Jurkat, Clone E6-1 (cell line): Measurements from ENCODE around the gene NYAP1.

Source experiments
- DNase-seq: peaks from one replicate; pipeline ENCODE4 v3.0.0-alpha.2; 2011; ENCODE audit warnings: low read depth, low spot score
- H3K4me3 ChIP-seq: 2 replicates; pipeline ENCODE4 v1.5.1; 2011; ENCODE audit warnings: mild to moderate bottlenecking, low read length, control low read depth, moderate library complexity

Gene NYAP1

DNA sequence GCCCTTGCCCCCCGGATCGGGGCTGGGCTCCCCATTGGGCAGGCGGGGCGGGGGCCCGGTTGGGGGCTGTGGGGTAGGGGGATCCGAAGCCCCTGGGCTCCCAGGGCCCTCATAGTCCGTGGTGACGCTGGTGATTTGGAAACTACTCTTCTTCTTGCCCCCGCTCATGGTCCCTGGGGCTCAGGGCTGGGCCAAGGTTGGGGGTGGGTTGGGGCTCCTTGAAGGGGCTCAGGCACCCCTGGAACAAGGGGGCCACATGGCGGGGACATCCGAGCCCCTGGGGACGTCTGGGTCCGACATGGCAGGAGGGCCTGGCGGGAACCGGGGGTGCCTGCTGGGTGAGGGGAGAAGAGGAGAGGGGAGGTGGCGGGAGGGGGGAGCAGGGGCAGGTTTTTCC is 5.9 kb upstream of the NYAP1 start:
- DNase-seq, result no peak

DNA sequence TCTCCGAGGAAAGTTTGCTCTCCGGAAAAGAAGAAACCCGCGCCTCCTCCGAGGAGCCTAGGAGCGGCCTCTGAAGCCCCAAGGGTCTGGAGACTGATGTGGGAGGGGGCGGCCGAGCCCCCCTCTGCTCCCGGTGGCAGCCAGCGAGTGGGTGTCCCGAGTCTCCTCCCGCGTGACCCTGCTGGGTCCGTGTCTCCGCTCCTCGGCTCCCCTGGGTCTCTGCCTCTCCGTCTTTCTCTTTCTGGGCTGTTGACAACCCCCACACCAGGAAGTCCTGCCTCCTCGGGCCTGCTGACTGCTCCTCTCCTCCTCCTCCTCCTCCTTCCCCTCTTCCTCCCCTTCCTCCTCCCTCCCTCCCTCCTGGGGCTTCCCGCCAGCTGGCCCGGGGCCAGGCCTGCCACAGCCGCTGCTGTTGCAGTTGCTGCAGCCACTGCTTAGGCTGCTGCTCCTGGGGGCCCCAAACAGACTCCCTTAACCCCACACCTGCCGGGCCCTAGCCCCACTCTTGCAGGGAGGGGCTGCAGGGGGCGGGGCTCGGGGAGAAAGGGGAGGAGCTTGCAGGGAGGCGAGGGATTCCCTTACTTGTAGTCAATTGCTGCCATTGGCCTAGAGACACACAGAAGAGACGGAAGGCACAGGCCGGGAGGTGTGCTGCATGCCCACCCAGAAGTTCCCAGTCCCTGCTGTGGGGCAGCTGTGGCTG is 4.6 kb upstream of the NYAP1 start, which contains the start of gene TSC22D4:
TSC22D4 (minus strand) TSS at position 257 of the 703 bp plus-strand sequence. CDS start 1,176 bp downstream, outside the sequence.
- peak within 1 kb of the TSS; percentile 83 for H3K4me3 ChIP-seq
- peak; percentile 94 for DNase-seq

More for the DNA sequence above, 5.9 kb upstream of the NYAP1 start:
- H3K4me3 ChIP-seq, result peak overlapping the region; percentile 83

GRCh38 chr7:100481466-100481865 is 2.3 kb upstream of the NYAP1 start:
- DNase-seq, result no peak

GRCh38 chr7:100482728-100483089 is 1.0 kb upstream of the NYAP1 start:
- H3K4me3 ChIP-seq, result peak overlapping the region; percentile 40
- no peak for DNase-seq

More at GRCh38 chr7:100481466-100481865, 2.3 kb upstream of the NYAP1 start:
- no peak overlapping the region for H3K4me3 ChIP-seq

DNA sequence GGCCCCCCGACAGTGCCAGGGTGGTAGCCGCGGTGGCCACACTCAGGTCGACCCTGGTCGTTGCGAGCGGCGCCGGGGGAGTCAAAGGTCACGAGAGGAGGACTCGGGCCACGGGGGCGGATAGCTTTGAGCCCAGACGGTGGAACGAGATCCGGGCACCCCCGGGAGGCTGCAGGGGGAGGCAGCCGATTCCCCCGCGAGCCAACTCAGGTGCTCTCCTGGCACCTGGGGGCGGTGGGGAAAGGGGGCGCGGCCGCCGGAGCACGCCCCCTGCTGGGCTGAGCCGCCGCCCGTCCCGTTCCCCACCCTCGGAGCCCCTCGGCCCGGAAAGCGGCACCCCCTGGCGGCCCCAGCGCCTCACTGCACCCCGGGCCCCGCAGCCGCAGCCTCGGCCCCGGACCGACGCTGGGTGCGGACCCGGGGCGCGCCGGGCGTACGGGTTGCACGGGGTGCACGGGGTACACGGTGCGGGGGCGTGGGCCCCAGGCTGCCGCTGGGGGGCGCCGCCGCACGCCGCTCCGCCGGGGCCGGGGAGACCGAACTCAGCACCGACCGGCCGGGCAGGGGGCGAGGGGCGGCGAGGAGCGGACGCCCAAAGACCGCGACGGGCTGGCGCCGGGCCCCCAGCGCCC is 521 bp upstream of the NYAP1 start:
- DNase-seq, result peak; percentile 29
- peak overlapping the region; percentile 40 for H3K4me3 ChIP-seq

DNA sequence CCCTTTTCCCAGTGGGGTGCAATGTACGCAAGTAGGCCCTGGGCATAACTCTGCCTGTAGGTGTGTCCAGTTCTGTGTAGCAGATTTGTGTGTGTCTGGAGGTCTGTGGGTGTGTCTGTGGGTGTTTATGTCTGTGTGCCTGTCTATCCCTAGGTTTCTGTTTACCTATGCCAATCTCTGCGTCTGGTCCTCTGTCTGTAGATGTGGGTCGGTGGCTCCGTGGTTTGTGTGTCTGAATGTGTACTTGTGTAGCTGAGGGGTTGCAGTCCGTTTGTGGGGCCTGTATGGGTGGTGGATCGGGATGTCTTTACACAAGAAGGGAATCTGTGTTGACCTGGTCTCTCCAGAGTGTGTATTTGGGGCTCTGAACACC is 932 bp downstream of the NYAP1 start:
- H3K4me3 ChIP-seq, result no peak overlapping the region
- DNase-seq, result no peak

DNA sequence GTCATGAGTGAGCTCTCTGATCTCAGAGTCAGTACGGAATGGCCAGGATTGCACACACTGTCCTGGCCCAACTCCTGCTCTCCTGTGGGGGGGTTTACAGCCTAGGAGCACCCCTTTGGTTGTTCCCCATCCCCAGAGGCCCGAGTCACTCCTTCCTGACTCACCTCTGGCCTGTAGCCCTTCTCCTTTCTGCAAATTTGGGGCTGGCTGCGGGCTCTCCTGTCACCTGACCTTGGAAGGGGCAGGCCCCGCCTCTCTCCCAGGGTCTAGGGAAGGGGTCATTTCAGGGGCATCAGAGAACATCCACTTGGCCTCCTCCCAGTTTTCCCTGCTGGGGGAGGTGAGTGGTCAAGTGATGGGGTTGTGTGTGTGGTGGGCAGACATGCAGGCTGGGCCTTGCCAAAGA is 1.7 kb downstream of the NYAP1 start:
- H3K4me3 ChIP-seq, result no peak overlapping the region
- DNase-seq, result no peak

DNA sequence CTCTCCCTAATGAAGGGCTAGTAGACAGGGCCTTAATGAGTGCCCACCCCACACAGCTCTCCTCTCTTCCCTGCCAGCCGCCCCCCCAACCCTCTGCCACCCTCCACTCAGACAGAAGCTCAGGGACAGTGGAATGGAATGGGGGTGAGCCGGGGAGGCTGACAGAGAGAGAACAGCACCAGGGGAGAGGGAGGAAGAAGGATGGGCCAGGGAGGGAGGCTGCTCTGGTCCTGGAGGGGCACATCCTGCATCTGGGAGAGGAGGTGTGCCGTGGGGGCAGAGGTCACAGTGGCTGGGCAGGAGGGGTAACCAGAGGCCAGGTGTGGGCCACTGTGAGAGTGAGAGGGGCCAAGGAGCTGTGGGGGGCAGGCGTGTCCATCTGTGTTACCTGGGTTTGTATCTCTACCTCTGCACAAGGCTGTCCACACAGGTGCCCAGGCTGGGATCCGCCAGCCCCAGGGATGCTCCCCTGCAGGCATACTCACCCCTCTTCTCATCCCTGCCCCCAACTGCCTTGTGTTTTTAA is 2.4 kb downstream of the NYAP1 start:
- H3K4me3 ChIP-seq, result no peak overlapping the region
- no peak for DNase-seq

- no peak for DNase-seq
- no peak overlapping the region for H3K4me3 ChIP-seq
These were observed 3.2 kb downstream of the NYAP1 start for GRCh38 chr7:100486753-100487446.

- DNase-seq, result no peak
- H3K4me3 ChIP-seq, result no peak overlapping the region
These were observed 4.8 kb downstream of the NYAP1 start for GRCh38 chr7:100488333-100489095.

DNA sequence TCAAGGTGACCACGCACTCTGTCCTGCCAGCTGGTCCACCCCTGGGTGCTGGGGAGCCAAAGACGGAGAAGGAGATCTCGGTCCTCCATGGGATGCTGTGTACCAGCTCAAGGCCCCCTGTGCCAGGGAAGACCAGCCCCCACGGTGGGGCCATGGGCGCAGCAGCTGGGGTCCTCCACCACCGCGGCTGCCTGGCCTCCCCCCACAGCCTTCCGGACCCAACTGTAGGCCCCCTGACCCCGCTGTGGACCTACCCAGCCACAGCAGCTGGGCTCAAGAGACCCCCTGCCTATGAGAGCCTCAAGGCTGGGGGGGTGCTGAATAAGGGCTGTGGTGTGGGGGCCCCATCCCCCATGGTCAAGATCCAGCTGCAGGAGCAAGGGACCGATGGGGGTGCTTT is 5.4 kb downstream of the NYAP1 start:
- H3K4me3 ChIP-seq, result no peak overlapping the region
- DNase-seq, result no peak

GRCh38 chr7:100489824-100490223 is 6.1 kb downstream of the NYAP1 start:
- no peak overlapping the region for H3K4me3 ChIP-seq
- peak; percentile 94 for DNase-seq

GRCh38 chr7:100490483-100491191 is 6.9 kb downstream of the NYAP1 start:
- H3K4me3 ChIP-seq, result no peak overlapping the region
- DNase-seq, result no peak

DNA sequence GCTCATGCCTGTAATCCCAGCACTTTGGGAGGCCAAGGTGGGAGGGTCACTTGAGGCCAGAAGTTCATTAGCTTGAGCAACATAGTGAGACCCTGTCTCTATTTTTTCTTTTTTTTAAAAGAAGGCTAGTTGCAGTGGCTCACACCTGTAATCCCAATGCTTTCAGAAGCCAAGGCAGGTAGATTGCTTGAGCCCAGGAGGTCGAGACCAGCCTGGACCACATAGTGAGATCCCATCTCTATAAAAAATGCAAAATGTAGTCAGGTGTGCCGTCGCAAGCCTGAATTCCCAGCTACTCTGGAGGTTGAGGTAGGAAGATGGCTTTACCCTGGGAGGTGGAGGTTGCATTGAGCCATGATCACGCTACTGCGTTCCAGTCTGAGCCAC is 7.5 kb downstream of the NYAP1 start:
- H3K4me3 ChIP-seq, result no peak overlapping the region
- no peak for DNase-seq

DNA sequence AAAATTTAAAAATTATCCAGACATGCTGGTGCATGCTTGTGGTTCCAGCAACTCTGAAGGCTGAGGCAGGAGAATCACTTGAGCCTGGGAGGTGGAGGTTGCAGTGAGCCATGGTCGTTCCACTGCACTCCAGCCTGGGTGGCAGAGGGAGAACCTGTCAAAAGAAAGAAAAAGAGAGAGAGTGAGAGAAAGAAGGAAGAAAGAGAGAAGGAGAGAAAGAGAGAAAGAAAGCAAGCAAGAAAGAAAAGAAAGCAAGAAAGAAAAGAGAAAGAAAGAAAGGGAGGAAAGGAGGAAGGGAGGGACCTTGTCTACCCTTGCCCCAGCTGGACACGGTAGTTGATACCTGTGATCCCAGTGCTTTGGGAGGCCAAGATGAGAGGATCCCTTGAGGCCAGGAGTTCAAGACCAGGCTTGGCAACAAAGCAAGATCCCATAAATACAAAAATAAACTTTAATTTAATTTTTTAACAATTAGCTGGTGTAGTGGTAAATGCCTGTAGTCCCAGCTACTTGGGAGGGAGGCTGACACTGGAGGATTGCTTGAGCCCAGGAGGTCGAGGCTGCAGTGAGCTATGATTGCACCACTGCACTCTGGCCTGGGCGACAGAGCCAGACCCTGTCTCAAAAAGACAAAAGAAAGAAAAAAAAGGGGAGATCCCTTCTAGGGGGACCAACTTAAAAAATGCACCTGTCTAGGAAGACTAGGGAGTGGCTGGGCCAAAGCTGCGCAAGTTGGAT is 9.2 kb downstream of the NYAP1 start:
- no peak for DNase-seq
- H3K4me3 ChIP-seq, result no peak overlapping the region

GRCh38 chr7:100493476-100494264 is 9.9 kb downstream of the NYAP1 start:
- no peak for DNase-seq
- H3K4me3 ChIP-seq, result no peak overlapping the region

- H3K4me3 ChIP-seq, result no peak overlapping the region
- DNase-seq, result no peak
These were observed 12.8 kb downstream of the NYAP1 start for GRCh38 chr7:100496509-100496908.
